Uterus (tissue), 2 donors: ENCODE data around the gene RASSF1.
A peak's percentile ranks its signal among the peaks of the same experiment; 100 is the strongest.

Experiments
- CTCF ChIP-seq, 4 experiments: fragments of 200-600 bp in 2 of 4; fragments of 450-650 bp in 2 of 4; sonication (generic) in 2 of 4; IDR thresholded peaks; one replicate each; pipeline ENCODE4 v1.5.1; 2016 to 2019; ENCODE audit warnings: antibody characterized with exemption in 4 of 4, mild to moderate bottlenecking in 2 of 4, moderate library complexity in 1 of 4
- POLR2A ChIP-seq, 2 donors: fragments of 450-650 bp; IDR thresholded peaks; one replicate each; pipeline ENCODE4 v1.6.1; 2016; ENCODE audit warnings: antibody characterized with exemption in 2 of 2, mild to moderate bottlenecking in 1 of 2, moderate library complexity in 1 of 2

GRCh38 chr3:50327943-50328691 is 12.5 kb downstream of the RASSF1 start, which contains the start of gene TUSC2:
- TF ChIP-seq POLR2A (IDR thresholded peaks at IDR 0.05), result peak; percentile 45 to 75
- TF ChIP-seq CTCF (IDR thresholded peaks at IDR 0.05), result peak in 1 of 4 experiments; percentile 5
